Stimulated activated CD4-positive, alpha-beta T cell treated with anti-CD3 and anti-CD28 coated beads, Interleukin-4, amount 100 ng/mL, for 48 hours (primary cell): ENCODE results near the gene ENPP6.
"Not testable (repeated sequence)": the region's sequence is repeated elsewhere in the genome, so short reads cannot be mapped to it uniquely, and the experiment has no call there.

Source experiments
- DNase-seq, 2 donors: peaks; one replicate each; pipeline ENCODE4 v3.0.0-alpha.2; 2020; ENCODE audit warnings: low read depth in 2 of 2

Gene ENPP6

GRCh38 chr4:184235526-184235925, 17.9 kb upstream of the ENPP6 start:
- no peak for DNase-seq

GRCh38 chr4:184234155-184234554, 16.5 kb upstream of the ENPP6 start:
- no peak for DNase-seq

- DNase-seq, result no peak
Measured at GRCh38 chr4:184232975-184233374, 15.3 kb upstream of the ENPP6 start.

GRCh38 chr4:184232202-184232601, 14.5 kb upstream of the ENPP6 start:
- no peak for DNase-seq

- DNase-seq, result no peak
Measured at GRCh38 chr4:184231573-184231972, 13.9 kb upstream of the ENPP6 start.

GRCh38 chr4:184228056-184228705, 10.5 kb upstream of the ENPP6 start:
- no peak for DNase-seq

GRCh38 chr4:184216515-184216914, 1.2 kb downstream of the ENPP6 start:
- DNase-seq, result no peak

GRCh38 chr4:184215709-184216328, 1.9 kb downstream of the ENPP6 start:
- no peak for DNase-seq

GRCh38 chr4:184214931-184215330, 2.7 kb downstream of the ENPP6 start:
- no peak for DNase-seq

- DNase-seq, result not testable (repeated sequence)
Measured at GRCh38 chr4:184207734-184208607, 9.7 kb downstream of the ENPP6 start.

- no peak for DNase-seq
Measured at GRCh38 chr4:184205243-184205642, 12.4 kb downstream of the ENPP6 start.

GRCh38 chr4:184203300-184203699, 14.4 kb downstream of the ENPP6 start:
- DNase-seq, result no peak

- DNase-seq, result no peak
Measured at GRCh38 chr4:184201179-184201578, 16.5 kb downstream of the ENPP6 start.

- DNase-seq, result no peak
Measured at GRCh38 chr4:184200296-184200695, 17.4 kb downstream of the ENPP6 start.

GRCh38 chr4:184199780-184200179, 17.9 kb downstream of the ENPP6 start:
- DNase-seq, result no peak

GRCh38 chr4:184198190-184198589, 19.5 kb downstream of the ENPP6 start:
- DNase-seq, result no peak

GRCh38 chr4:184197536-184198082, 20.1 kb downstream of the ENPP6 start:
- no peak for DNase-seq

GRCh38 chr4:184196730-184197385, 20.8 kb downstream of the ENPP6 start:
- no peak for DNase-seq

- no peak for DNase-seq
Measured at GRCh38 chr4:184193556-184194525, 23.8 kb downstream of the ENPP6 start.

- no peak for DNase-seq
Measured at GRCh38 chr4:184192933-184193332, 24.7 kb downstream of the ENPP6 start.

- DNase-seq, result no peak
Measured at GRCh38 chr4:184191267-184191666, 26.4 kb downstream of the ENPP6 start.
